Left ventricle myocardium inferior (tissue), 1 donor: Measurements from ENCODE around the gene FAM163B. TPM values are rescaled to one million over a fixed set of nuclear protein-coding genes. Genes with fewer than 3 reads are reported as not detected.

Experiments
- DNase-seq: peaks from one replicate; pipeline ENCODE4 v3.0.0-alpha.2; 2020
- H3K27ac ChIP-seq: fragments of 200-600 bp; replicated peaks from 2 replicates; pipeline ENCODE4 v1.8.0; 2021
- H3K27me3 ChIP-seq: fragments of 200-600 bp; 2 replicates; pipeline ENCODE4 v1.8.0; 2021; ENCODE audit warnings: low read depth
- H3K36me3 ChIP-seq: fragments of 200-600 bp; 2 replicates; pipeline ENCODE4 v1.8.0; 2021
- H3K4me1 ChIP-seq: fragments of 200-600 bp; 2 replicates; pipeline ENCODE4 v1.8.0; 2021
- H3K4me3 ChIP-seq: fragments of 200-600 bp; 2 replicates; pipeline ENCODE4 v1.8.0; 2021; ENCODE audit warnings: mild to moderate bottlenecking, moderate library complexity
- H3K9me3 ChIP-seq: fragments of 200-600 bp; replicated peaks from 2 replicates; pipeline ENCODE4 v1.8.0; 2021
- intact Hi-C: fragments of 100-400 bp; cut with micrococcal nuclease; formaldehyde crosslinking; loops from one replicate; pipeline ENCODE4 v1.11.0; 2022
- total RNA-seq: library from RNA; stranded (reverse); fragmentation: NEBNext Ultra II Directional; extraction: Animal tissue kit (Norgen Biotek cat#: 25700); gene quantifications from one replicate; pipeline ENCODE4 v1.2.1, GENCODE V29; 2021
- TF ChIP-seq, protein P1 (sequence below): fragments of 200-600 bp; IDR thresholded peaks from 2 replicates; pipeline ENCODE4 v1.8.0; 2021; ENCODE audit warnings: antibody characterized with exemption, mild to moderate bottlenecking, borderline replicate concordance
- donor health status: DM: no; HTN: yes; CAD: no; lungs with severe emphysema.

The FAM163B gene
- total RNA-seq, 1 donor from 2014 or later = not detected

DNA sequence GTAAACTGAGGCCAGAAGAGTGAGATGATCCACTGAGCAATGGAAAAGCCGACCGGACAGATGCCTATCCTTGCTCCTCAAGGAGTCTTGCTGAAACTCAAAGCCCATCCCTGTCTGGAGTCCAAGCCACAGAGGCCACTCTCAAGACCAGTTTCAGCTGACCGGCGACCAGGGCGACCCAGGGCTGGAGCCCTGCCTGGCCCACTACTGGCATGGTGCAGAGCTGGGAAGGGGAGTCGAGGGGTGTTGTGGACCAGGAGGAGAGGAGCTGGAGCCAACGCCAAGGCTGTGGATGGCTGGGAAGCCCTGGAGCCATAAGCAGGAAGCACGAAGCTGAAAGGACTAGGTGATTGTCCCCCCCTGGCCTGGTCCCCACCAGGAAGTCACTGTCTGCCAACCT lies 22.1 kb downstream of the FAM163B start:
- intact Hi-C loops = no loop called here
- TF ChIP-seq, protein P1, sequence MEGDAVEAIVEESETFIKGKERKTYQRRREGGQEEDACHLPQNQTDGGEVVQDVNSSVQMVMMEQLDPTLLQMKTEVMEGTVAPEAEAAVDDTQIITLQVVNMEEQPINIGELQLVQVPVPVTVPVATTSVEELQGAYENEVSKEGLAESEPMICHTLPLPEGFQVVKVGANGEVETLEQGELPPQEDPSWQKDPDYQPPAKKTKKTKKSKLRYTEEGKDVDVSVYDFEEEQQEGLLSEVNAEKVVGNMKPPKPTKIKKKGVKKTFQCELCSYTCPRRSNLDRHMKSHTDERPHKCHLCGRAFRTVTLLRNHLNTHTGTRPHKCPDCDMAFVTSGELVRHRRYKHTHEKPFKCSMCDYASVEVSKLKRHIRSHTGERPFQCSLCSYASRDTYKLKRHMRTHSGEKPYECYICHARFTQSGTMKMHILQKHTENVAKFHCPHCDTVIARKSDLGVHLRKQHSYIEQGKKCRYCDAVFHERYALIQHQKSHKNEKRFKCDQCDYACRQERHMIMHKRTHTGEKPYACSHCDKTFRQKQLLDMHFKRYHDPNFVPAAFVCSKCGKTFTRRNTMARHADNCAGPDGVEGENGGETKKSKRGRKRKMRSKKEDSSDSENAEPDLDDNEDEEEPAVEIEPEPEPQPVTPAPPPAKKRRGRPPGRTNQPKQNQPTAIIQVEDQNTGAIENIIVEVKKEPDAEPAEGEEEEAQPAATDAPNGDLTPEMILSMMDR = no peak
- Histone ChIP-seq H3K36me3 (no peaks in the 10 kb centered on the region), H3K4me1 (peaks cover 41% of the 10 kb centered on the region), H3K27ac (no peak overlapping the region), H3K27me3 (peaks cover 69% of the 10 kb centered on the region), H3K9me3 (no peaks in the 10 kb centered on the region), H3K4me3 (no peak overlapping the region)
- DNase-seq = no peak

DNA sequence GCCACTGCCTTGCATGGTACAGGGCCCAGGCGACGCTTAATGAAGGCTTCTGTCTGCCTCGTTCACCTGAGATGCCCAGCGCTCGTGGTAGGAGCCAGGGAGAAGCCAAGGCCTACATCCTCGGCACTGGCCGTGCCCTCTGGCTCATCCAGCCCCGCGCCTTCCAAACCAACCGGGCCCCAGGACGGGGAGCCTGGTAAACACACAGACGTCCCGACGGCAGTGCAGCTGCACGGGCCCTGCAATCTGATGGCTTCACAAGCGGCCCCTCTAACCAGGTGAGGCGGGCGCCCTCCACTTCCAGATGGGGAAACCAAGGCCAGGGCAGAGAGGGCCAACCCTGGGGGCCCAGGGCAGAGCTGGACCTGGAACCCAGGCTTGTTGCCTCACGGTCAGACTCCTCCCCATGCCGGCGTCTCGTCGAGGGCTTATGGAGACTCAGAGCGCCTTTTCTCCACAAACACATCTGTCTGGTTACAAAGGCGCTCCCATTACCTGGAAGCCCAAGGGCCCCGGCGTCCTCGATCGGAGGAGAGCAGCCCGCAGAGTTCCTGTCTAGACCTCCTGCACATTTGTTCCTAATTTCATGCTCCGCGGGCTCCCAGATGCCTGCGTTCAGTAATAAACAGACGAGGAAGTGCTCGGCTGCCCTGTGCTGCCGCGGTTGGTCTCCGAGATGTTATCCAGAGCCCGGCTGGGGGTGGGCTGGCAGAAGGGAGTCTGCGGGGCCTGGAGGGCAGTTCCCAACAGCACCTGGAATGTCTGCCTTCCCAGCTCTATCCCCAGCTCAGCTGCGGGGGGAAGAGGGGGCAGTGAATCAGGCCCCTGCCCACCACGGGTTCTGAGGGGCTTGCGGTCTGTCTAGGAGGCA lies 23.5 kb downstream of the FAM163B start:
- TF ChIP-seq, protein P1 = no peak
- Histone ChIP-seq H3K4me1 (peaks cover 53% of the 10 kb centered on the region), H3K4me3 (no peak overlapping the region), H3K27ac (no peak overlapping the region), H3K27me3 (peaks cover 55% of the 10 kb centered on the region), H3K36me3 (no peaks in the 10 kb centered on the region), H3K9me3 (no peaks in the 10 kb centered on the region)
- intact Hi-C loops = no loop called here
- DNase-seq = no peak

DNA sequence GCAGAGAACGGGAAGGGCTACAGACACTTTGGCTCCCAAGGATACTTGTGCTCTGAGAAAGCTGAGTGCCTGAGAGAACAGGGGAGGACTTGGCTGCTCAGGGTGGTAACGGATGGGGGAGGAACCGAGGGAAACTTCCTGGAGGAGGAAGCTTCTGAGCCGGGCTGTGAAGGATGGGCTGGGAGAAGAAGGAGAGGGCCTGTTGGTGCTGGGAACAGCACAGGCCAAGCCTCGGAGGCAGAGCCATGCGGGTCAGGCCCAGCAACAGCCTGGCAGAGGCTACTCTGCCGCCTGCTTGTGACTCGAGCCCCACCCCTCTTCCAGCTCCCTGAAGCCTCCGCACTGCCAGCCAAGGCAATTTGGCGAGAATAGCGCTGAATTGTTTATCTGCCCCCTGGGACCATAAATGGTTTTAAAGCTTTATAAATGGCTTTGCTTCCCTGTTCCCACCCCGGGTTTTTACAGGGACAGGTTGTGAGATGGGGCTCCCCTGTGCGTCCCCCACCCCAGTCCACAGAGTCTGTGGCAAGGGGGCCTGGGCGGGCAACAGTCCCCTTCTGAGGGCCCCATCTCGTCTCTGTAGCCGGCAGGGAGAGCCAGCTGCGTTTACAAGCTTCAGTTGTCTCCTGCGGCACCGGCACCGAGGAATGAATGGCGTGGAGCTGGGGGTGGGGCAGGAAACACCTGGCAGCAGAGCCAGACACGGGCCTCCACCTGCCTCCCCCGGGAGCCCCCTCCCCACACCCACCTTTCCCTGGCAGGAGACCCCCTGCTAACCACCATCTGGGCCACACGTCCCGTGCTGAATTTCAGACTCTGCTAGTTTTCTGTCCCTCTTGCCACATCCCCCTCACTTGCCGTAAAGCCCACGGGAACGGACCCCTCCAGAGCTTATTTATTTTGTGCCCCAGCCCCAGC lies 24.4 kb downstream of the FAM163B start:
- Histone ChIP-seq H3K4me1 (peaks cover 53% of the 10 kb centered on the region), H3K27ac (peak overlapping the region; percentile 81), H3K27me3 (peaks cover 50% of the 10 kb centered on the region), H3K9me3 (no peaks in the 10 kb centered on the region), H3K36me3 (no peaks in the 10 kb centered on the region), H3K4me3 (no peak overlapping the region)
- no peak for DNase-seq
- intact Hi-C loops = no loop called here
- TF ChIP-seq, protein P1 = no peak

DNA sequence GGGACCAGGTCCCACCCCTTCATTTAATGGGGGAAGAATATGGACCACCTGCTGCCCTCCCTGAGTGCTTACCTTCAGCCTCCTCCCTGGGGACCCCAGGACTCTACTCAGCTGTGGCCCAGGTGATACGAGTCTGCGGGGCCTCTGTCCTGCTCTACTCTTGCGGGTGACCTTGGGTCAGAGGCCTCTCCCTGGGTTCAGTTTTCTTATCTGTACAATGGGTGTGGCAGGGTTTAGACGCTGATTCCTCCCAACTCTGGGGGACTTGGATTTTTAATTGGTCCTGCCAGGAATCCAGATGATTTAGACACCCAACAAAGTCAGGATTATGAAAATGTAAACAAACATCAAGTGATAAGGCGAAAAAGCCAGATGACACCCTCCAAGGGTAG lies 25.0 kb downstream of the FAM163B start:
- H3K4me1 ChIP-seq = peaks cover 53% of the 10 kb centered on the region

DNA sequence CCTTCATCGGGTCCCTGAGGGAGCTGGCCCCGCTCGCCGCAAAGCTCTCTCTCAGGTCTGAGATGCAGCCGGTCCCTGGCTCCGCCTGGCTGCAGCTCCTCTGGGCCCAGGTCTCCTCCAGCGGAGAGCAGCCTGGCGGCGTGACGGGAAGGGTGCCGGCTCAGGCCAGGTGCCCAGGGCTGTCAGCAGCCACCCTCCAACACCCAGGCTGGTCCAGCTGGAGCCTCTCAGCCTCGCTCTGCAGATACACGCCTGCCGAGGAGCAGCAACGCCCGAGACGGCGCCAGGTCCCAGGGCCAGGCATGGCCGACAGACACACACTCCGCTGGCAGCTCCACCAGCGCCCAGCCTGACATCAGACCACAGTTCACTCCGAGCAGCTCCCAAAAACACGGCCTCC lies 25.6 kb downstream of the FAM163B start:
- TF ChIP-seq, protein P1 = peak; percentile 53
- Histone ChIP-seq H3K4me3 (no peak overlapping the region), H3K27ac (peak overlapping the region; percentile 81), H3K27me3 (peaks cover 52% of the 10 kb centered on the region), H3K4me1 (peaks cover 53% of the 10 kb centered on the region), H3K36me3 (no peaks in the 10 kb centered on the region), H3K9me3 (no peaks in the 10 kb centered on the region)
- peak; percentile 91 for DNase-seq
- intact Hi-C loops = no loop called here

More for the DNA sequence above, 25.0 kb downstream of the FAM163B start:
- Histone ChIP-seq H3K27me3 (peaks cover 50% of the 10 kb centered on the region), H3K27ac (peak overlapping the region; percentile 81), H3K9me3 (no peaks in the 10 kb centered on the region), H3K36me3 (no peaks in the 10 kb centered on the region), H3K4me3 (no peak overlapping the region)
- TF ChIP-seq, protein P1 = no peak
- intact Hi-C loops = no loop called here
- DNase-seq = no peak
